Esophagus (tissue), 2 donors: ENCODE results near the gene NIT2. TPM values are rescaled to one million over a fixed set of nuclear protein-coding genes. Genes with fewer than 3 reads are reported as not detected.
A peak's percentile ranks its signal among the peaks of the same experiment; 100 is the strongest.

Source experiments
- H3K27ac ChIP-seq, 2 donors: one replicate each; pipeline ENCODE4 v1.5.1; 2013; ENCODE audit warnings: low read depth in 2 of 2, mild to moderate bottlenecking in 2 of 2, inconsistent platforms in 1 of 2, low read length in 1 of 2, moderate library complexity in 1 of 2
- H3K27me3 ChIP-seq, 2 donors: one replicate each; pipeline ENCODE4 v1.6.1; 2013; ENCODE audit warnings: low read length in 2 of 2, control low read depth in 1 of 2, mild to moderate bottlenecking in 1 of 2; ENCODE audit not compliant: insufficient read depth in 2 of 2, control insufficient read depth in 1 of 2
- H3K36me3 ChIP-seq, 2 donors: one replicate each; pipeline ENCODE4 v1.6.1; 2013; ENCODE audit warnings: low read length in 1 of 2; ENCODE audit not compliant: control insufficient read depth in 2 of 2, insufficient read depth in 2 of 2
- H3K4me1 ChIP-seq, 2 donors: one replicate each; pipeline ENCODE4 v1.6.1; 2013; ENCODE audit warnings: low read length in 1 of 2; ENCODE audit not compliant: control insufficient read depth in 2 of 2, insufficient read depth in 2 of 2
- H3K4me3 ChIP-seq, 2 donors: one replicate each; pipeline ENCODE4 v1.5.1; 2013; ENCODE audit warnings: low read length in 2 of 2, mild to moderate bottlenecking in 2 of 2, low read depth in 1 of 2, moderate library complexity in 1 of 2
- H3K9me3 ChIP-seq, 2 donors: one replicate each; pipeline ENCODE4 v1.6.1; 2013; ENCODE audit warnings: mild to moderate bottlenecking in 2 of 2, low read depth in 1 of 2, low read length in 1 of 2, moderate library complexity in 1 of 2; ENCODE audit not compliant: control insufficient read depth in 2 of 2, insufficient read depth in 1 of 2
- WGBS, 2 donors: extraction: QIAGEN DNeasy Blood & Tissue Kit; methylation state at CpG; one replicate each; pipeline ENCODE4 v1.1.7; 2013; 5-methylcytosine and 5-hydroxymethylcytosine counted together
- polyA plus RNA-seq, 2 donors: library from polyadenylated mRNA; stranded (reverse); fragments of 200-250 nt; gene quantifications; one replicate each; pipeline ENCODE4 v1.2.3, GENCODE V29; 2013
- donor health status: healthy with polysubstance abuse.
- donor health status: Bipolar disorder and iron deficiency.

NIT2 gene, protein sequence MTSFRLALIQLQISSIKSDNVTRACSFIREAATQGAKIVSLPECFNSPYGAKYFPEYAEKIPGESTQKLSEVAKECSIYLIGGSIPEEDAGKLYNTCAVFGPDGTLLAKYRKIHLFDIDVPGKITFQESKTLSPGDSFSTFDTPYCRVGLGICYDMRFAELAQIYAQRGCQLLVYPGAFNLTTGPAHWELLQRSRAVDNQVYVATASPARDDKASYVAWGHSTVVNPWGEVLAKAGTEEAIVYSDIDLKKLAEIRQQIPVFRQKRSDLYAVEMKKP
- 10 to 100 TPM; 25.3 to 35.8 TPM for polyA plus RNA-seq

DNA sequence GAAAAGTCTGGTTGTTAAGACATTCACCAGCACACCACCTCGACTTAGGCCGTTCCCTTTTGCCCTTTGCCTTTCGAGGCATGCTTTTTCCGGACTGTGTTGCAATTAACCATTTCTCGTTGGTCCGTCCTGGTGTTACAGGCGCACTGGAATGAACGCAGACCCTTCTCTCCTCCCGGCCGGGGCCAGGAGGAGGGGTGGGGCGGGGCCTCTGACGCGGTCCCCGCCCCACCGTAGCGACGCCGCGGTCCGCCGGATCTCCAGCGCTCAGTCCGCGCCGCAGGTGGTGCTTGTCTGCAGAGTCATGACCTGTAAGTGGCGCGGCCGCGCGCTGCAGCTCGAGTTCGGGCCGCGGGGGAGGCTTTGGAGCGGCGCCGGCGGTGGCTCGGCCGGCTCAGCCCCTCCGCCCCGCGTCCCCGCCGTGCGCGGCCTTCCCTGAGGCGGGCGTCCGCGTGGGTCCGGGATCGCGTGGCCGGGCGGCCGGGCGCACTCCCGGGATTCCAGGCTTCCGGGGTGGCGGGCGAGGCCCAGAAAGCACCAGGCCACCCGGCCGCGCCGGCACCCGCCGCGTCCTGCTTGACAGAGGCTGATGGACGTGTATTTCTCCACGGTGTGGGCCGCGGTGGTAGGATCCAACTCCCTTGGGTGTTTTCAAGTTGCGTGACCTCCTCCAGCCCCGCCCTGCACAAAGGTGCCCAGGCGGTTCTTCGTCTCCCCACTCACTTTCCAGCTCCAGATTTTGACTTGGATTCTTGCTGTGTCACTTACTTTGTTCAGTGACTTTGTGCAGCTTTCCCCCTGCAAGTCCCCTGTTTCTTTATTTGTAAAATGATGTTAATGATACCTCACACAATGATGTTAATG, at the start of gene NIT2:
TSS of gene NIT2 (plus strand) at position 270 of the 864 bp plus-strand sequence. CDS start at position 305, 35 bp downstream.
- WGBS, 2 donors: 0 to 1% methylated on average over 48 to 77 of the region's 77 CpGs

DNA sequence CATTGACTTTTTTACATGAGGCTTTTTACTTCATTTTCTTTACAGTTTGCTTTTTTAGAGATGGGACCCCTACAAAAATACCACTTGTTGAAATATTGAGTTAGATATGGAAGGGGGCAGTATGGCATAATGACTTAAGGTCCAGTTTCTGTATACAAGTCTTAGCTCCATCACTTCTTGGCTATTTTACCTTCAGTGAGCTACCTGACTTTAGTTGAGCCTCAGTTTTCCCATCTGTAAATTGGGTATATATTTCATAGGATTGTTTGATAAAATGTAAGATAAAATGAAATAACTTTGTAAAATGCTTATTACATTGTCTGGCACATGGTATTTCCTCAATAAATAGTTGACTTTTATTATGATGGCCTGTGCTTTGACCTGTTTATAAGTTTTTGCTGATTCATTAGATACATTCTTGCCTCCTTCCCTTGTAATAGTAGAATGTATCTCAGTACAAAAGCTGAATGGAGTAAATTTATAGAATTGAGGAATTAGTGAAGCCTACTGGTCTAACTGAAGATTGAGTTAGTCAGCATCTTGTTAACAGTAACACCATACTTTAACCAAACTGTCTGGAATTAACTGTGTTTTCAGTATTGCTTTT, 46.2 kb upstream of the NIT2 start:
- Histone ChIP-seq H3K9me3 (no peaks in the 10 kb centered on the region), H3K4me3 (no peak overlapping the region), H3K27ac (no peak overlapping the region), H3K36me3 (peaks cover 0 to 2% of the 10 kb centered on the region in 2 donors), H3K4me1 (no peaks in the 10 kb centered on the region), H3K27me3 (no peaks in the 10 kb centered on the region)

More for the DNA sequence above, at the start of gene NIT2:
- Histone ChIP-seq H3K27ac (peak within 1 kb of the TSS; percentile 77 to 85), H3K4me3 (peak within 1 kb of the TSS; percentile 76 to 93), H3K27me3 (no peaks in the 10 kb centered on the region), H3K36me3 (no peaks in the 10 kb centered on the region), H3K9me3 (no peaks in the 10 kb centered on the region), H3K4me1 (peaks cover 0 to 3% of the 10 kb centered on the region in 2 donors)

DNA sequence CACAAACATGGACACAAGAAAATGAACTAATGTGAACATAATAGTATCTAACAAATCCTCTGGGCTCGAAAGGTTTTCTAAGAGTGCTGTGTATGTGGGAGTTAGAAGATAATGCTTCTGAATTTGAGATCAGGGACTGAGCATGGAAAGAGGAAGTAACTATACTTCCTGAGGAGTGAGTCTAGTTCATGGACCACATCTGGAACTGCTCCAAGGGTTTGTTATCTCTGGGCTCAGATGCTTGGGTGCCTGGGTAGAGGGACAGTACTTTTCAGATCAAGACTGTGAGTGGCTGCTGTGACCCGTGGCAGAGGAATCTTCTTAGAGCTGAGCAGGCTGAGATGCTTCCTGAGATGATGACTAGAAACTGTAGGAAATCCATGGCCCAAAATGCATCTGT, 45.2 kb upstream of the NIT2 start:
- 78 to 79% methylated on average over 2 of the region's 2 CpGs for WGBS, 2 donors
- no peak overlapping the region for H3K27ac ChIP-seq
- H3K9me3 ChIP-seq: no peaks in the 10 kb centered on the region
- peaks cover 0 to 2% of the 10 kb centered on the region in 2 donors for H3K36me3 ChIP-seq
- H3K27me3 ChIP-seq: no peaks in the 10 kb centered on the region
- H3K4me3 ChIP-seq: no peak overlapping the region
- H3K4me1 ChIP-seq: no peaks in the 10 kb centered on the region

DNA sequence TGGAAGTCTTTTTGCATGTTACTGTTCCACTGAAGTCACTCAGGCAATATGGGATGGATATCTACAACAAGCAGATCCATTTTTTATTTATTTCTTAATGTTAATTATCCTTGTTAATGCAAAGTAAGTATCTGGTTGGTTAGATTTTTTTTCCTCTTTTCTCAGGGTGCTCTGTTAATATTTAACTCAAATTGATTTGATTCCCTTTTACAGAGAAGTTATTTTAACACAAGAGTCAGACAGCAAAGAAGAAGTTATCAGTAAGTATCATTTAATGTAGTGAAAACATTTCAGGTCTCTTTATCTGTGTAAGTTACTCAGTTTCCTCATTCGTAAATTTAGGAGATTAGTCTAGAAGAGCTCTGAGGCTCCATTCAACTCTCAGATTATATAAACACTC, 39.5 kb upstream of the NIT2 start:
- H3K9me3 ChIP-seq: no peaks in the 10 kb centered on the region
- no peaks in the 10 kb centered on the region for H3K4me1 ChIP-seq
- H3K27ac ChIP-seq: no peak overlapping the region
- H3K4me3 ChIP-seq: no peak overlapping the region
- no peaks in the 10 kb centered on the region for H3K36me3 ChIP-seq
- no peaks in the 10 kb centered on the region for H3K27me3 ChIP-seq
- 87 to 93% methylated on average over 1 of the region's 1 CpG for WGBS, 2 donors

DNA sequence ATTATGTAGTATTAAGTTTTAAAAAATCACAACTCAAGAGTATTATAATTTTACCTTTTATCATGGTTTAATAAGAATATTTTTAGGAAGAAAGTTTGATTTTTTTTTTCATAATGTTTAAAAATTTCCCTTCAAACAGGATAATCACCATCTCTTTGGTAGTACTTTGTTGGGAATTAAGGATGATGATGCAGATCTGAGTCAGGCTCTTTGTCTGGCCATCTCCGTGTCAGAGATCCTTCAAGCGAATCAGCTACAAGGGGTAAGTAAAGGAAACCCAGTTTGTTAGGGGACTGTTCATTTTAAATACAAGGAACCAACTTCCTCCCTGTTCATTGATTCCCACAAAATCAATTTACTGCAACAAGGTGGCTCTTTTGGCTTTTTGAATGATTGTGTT, 36.8 kb upstream of the NIT2 start:
- no peaks in the 10 kb centered on the region for H3K4me1 ChIP-seq
- no peaks in the 10 kb centered on the region for H3K27me3 ChIP-seq
- H3K27ac ChIP-seq: no peak overlapping the region
- WGBS, 2 donors: 75 to 85% methylated on average over 2 of the region's 2 CpGs
- H3K36me3 ChIP-seq: peaks cover 2 to 4% of the 10 kb centered on the region in 2 donors
- no peaks in the 10 kb centered on the region for H3K9me3 ChIP-seq
- H3K4me3 ChIP-seq: no peak overlapping the region

DNA sequence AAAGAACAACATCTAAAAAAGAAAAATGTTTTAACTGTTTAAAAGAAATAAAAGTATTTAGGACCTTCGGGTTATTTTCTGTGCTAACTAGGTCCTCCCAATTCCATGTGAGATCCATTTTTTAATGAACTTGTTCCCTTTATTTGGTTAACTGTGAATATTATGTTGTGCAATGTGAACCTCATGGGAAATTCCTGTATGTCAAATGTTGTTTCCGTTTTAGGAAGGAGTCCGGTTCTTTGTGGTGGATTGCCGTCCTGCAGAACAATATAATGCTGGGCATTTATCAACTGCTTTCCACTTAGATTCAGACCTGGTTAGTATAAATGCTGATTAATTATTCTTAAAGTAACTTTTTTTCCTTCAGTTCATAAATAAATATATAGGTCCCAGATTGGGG, 35.5 kb upstream of the NIT2 start:
- no peak overlapping the region for H3K4me3 ChIP-seq
- H3K27ac ChIP-seq: no peak overlapping the region
- 73 to 74% methylated on average over 4 of the region's 4 CpGs for WGBS, 2 donors
- H3K4me1 ChIP-seq: no peaks in the 10 kb centered on the region
- peaks cover 2 to 4% of the 10 kb centered on the region in 2 donors for H3K36me3 ChIP-seq
- H3K27me3 ChIP-seq: no peaks in the 10 kb centered on the region
- H3K9me3 ChIP-seq: no peaks in the 10 kb centered on the region

DNA sequence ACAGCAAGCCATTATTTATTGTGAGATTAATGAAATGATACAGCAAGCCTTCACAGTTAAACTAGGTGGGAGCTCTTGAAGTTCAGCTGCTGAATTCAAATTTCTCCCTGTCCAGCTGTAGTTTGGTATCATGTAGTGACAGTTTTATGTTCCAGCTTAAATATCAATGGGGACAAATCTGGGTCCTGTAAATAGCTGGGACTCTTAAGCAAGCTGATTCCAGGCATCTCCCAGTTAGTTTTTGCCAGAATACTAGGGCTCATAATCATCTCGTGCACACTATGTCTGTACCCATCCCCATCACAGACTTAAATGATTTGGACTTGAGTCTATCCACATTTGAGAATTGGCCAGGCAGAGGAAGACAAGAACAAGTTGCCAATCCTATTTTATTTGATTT, 27.9 kb upstream of the NIT2 start:
- Histone ChIP-seq H3K27ac (no peak overlapping the region), H3K36me3 (peaks cover 2% of the 10 kb centered on the region in 2 donors), H3K4me3 (no peak overlapping the region), H3K9me3 (no peaks in the 10 kb centered on the region), H3K4me1 (no peaks in the 10 kb centered on the region), H3K27me3 (no peaks in the 10 kb centered on the region)
- 81 to 92% methylated on average over 1 of the region's 1 CpG for WGBS, 2 donors

DNA sequence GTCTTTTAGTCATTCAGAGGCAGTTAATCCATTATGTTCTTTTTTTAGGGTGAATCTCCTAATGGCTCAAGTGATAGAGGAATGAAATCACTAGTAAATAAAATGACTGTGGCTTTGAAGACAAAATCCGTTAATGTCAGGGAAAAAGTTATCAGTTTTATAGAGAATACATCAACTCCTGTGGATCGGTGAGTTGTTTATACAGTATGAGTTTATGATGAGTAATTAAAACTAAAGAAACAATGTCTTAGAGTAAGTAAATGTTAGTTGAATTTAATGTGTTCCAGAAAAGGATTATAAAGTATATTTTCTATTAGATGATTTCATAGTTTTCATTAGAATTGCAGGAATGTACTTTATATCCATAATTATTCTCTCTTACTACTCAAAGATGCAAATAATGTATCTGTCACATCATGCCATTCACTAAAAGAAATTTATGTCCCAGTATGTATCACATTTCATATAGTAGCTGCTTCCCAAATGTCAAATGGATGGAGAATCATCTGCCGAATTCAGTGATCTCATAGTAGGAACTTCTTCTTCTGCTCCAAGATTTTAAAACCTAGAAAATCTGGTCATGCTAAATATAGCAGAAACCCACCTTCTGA, 24.1 kb upstream of the NIT2 start:
- Histone ChIP-seq H3K4me3 (no peak overlapping the region), H3K36me3 (no peaks in the 10 kb centered on the region), H3K27ac (no peak overlapping the region), H3K4me1 (no peaks in the 10 kb centered on the region), H3K27me3 (no peaks in the 10 kb centered on the region), H3K9me3 (no peaks in the 10 kb centered on the region)
- WGBS, 2 donors: 84 to 86% methylated on average over 3 of the region's 3 CpGs

DNA sequence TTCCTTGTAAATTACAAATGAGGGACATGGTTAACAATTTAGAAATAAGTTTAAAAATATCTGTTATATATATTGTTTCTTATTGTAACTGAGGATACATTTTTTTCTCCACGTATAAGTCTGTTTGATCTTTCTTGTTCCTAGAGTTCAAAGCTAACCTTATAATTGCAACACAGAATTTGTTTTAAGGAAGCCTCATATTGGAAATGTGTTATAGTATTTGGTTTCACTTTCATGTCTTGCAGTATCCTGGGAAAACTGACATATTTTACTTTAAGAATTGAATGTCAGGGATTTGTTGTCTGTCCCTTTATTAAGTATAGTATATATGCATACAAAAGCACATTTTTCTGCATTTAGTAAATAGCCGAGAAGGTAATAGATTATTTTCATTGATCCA, 23.5 kb upstream of the NIT2 start:
- Histone ChIP-seq H3K4me1 (no peaks in the 10 kb centered on the region), H3K4me3 (no peak overlapping the region), H3K27me3 (no peaks in the 10 kb centered on the region), H3K27ac (no peak overlapping the region), H3K36me3 (no peaks in the 10 kb centered on the region), H3K9me3 (no peaks in the 10 kb centered on the region)
- WGBS, 2 donors: 55 to 61% methylated on average over 2 of the region's 2 CpGs
